ENCODE data around the gene REPS1.

GRCh38 chr6:138864343-138864890 is 123.6 kb downstream of the REPS1 start:
- no peak for TF ChIP-seq POLR2A (IDR thresholded peaks at IDR 0.05; ENCODE audit: low read depth, low read length)
- no peak for TF ChIP-seq POLR2AphosphoS5 (IDR thresholded peaks at IDR 0.05; ENCODE audit: low read depth, low read length)
- no peak for TF ChIP-seq TAF1 (IDR thresholded peaks at IDR 0.05; ENCODE audit: low read depth, low read length)
- no peak for TF ChIP-seq PAX5 (IDR thresholded peaks at IDR 0.05; ENCODE audit: insufficient read depth, low read length, severe bottlenecking)
- TF ChIP-seq POU2F2 (IDR thresholded peaks at IDR 0.05; ENCODE audit: low read depth, low read length), result no peak

Data from GM12891 (cell line).